Adipocyte (in vitro differentiated cells): ENCODE results near the gene RANBP17.
"Not testable (repeated sequence)": the region's sequence is repeated elsewhere in the genome, so short reads cannot be mapped to it uniquely, and the experiment has no call there.

ENCODE experiments used
- DNase-seq: peaks from one replicate; pipeline ENCODE4 v3.0.0-alpha.2; 2015; ENCODE audit warnings: low read depth
- H3K27me3 ChIP-seq: replicated peaks from 2 replicates; pipeline ENCODE4 v1.7.0; 2013; ENCODE audit warnings: mild to moderate bottlenecking, low read length, moderate library complexity; ENCODE audit not compliant: control insufficient read depth, insufficient read depth
- H3K36me3 ChIP-seq: 2 replicates; pipeline ENCODE4 v1.7.0; 2013; ENCODE audit warnings: low read length, mild to moderate bottlenecking, moderate library complexity; ENCODE audit not compliant: control insufficient read depth, insufficient read depth, severe bottlenecking
- H3K4me1 ChIP-seq: 2 replicates; pipeline ENCODE4 v1.7.0; 2013; ENCODE audit warnings: mild to moderate bottlenecking, low read length, moderate library complexity; ENCODE audit not compliant: control insufficient read depth, insufficient read depth
- H3K4me3 ChIP-seq: 2 replicates; pipeline ENCODE4 v1.7.0; 2013; ENCODE audit warnings: mild to moderate bottlenecking, low read length, moderate library complexity
- H3K9ac ChIP-seq: 2 replicates; pipeline ENCODE4 v1.7.0; 2013; ENCODE audit warnings: mild to moderate bottlenecking, low read length, moderate library complexity
- H3K9me3 ChIP-seq: 2 replicates; pipeline ENCODE4 v1.7.0; 2013; ENCODE audit warnings: mild to moderate bottlenecking, low read length, moderate library complexity; ENCODE audit not compliant: control insufficient read depth

The RANBP17 gene

DNA sequence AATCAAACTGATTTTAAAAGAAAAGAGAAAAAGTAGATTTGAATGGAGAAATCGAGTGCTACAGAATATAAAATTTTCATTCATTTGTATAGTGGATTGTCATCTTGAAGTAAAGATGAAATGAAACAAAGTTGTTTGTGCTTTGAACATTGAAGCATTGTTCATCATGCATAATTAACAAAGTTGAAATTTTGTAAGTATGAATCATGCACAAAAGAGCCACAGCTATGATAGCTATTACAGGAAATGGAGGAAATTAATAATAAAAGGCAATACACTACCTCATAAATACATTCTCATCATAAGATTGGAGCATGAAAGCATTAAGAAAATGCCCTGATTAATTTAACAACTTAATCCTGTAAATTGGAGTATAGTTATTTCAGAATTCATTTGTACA is 293.8 kb downstream of the RANBP17 start:
- H3K36me3 ChIP-seq: no peaks in the 10 kb centered on the region
- no peak overlapping the region for H3K4me3 ChIP-seq
- peak; percentile 48 for DNase-seq
- H3K4me1 ChIP-seq: peaks cover 5% of the 10 kb centered on the region
- H3K27me3 ChIP-seq: no peaks in the 10 kb centered on the region
- H3K9me3 ChIP-seq: no peaks in the 10 kb centered on the region
- H3K9ac ChIP-seq: no peak overlapping the region

DNA sequence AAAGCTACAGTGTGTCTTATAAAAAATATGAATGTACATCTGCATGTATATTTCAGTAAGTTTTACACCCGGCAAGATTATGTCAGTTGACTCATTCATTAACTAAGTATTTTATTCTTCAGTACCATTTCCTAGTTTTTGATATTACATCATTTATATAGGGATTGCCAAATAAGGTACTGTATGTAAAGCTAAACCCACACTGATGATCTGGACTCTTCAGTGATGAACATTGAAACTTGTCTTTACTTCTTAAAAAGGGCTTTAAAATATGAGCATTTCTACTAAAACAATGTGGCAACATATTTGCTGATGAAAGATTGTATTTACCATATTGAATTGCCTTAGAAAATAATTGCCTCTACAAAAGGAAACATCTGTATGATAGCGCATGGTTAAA is 295.5 kb downstream of the RANBP17 start:
- no peak overlapping the region for H3K4me3 ChIP-seq
- H3K9me3 ChIP-seq: no peaks in the 10 kb centered on the region
- no peaks in the 10 kb centered on the region for H3K27me3 ChIP-seq
- no peaks in the 10 kb centered on the region for H3K36me3 ChIP-seq
- no peak for DNase-seq
- H3K9ac ChIP-seq: no peak overlapping the region
- peaks cover 5% of the 10 kb centered on the region for H3K4me1 ChIP-seq

DNA sequence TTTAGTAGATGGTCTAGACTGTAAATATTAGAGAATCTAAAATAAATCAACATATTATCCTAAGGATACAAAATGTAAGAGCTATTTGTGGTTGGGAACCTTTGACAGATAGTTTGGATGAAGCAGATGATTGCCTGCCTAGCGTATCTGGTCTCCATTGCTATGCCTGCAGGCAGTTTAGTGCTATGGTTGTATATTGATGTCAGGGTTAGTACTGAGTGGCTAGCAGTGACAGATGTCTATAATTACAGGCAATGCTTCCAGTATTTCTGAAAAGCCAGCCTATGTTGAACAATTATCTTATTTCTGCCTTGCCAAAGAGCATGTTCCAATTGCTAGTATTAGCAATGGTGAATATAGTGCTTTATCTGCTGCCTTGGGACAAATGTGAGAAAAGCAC is 296.0 kb downstream of the RANBP17 start:
- Histone ChIP-seq H3K27me3 (no peaks in the 10 kb centered on the region), H3K4me1 (peaks cover 5% of the 10 kb centered on the region), H3K9me3 (no peaks in the 10 kb centered on the region), H3K9ac (no peak overlapping the region), H3K36me3 (no peaks in the 10 kb centered on the region), H3K4me3 (no peak overlapping the region)
- DNase-seq: no peak

DNA sequence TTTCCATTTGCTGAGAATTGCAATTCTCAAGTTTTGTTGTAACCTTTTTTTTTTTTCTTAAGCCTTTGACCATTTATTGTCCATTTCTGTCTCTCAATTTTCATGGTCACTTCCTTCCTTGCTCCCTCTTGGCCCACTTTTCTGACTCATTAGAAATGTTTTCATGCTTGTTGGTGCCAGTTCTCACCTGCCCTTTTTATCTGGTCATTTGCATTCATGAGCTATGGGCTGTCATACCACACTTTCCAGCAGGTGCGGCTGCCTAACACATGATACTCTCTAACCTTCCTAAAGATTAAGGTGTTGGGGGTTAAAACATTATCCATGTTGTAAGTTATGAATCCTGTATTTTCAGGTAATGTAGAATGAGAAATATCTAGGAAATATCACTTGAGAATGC is 296.8 kb downstream of the RANBP17 start:
- Histone ChIP-seq H3K9ac (no peak overlapping the region), H3K4me1 (peaks cover 5% of the 10 kb centered on the region), H3K36me3 (no peaks in the 10 kb centered on the region), H3K4me3 (no peak overlapping the region), H3K9me3 (no peaks in the 10 kb centered on the region), H3K27me3 (no peaks in the 10 kb centered on the region)
- DNase-seq: no peak

DNA sequence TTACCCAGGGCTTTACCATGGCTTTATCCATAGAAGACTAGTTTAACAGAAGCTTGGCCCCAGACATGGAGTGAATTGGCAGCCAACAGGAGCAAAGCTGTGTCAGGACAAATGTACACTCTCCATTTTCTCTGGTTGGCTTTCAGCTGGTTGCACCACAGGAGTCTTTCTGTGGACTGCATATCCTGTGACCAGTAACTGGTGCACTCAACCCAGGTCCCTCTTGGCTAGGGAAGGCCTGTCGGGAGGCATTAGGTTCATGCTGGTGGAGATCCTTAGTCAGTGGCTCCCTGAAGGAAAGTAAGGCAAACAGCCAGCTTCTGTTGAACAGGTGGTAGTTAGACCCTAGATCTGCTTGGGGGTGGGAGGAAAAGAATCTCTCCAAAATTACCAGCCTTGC is 300.3 kb downstream of the RANBP17 start:
- H3K9ac ChIP-seq: no peak overlapping the region
- no peaks in the 10 kb centered on the region for H3K9me3 ChIP-seq
- H3K4me3 ChIP-seq: no peak overlapping the region
- no peaks in the 10 kb centered on the region for H3K36me3 ChIP-seq
- H3K27me3 ChIP-seq: no peaks in the 10 kb centered on the region
- no peaks in the 10 kb centered on the region for H3K4me1 ChIP-seq
- no peak for DNase-seq

DNA sequence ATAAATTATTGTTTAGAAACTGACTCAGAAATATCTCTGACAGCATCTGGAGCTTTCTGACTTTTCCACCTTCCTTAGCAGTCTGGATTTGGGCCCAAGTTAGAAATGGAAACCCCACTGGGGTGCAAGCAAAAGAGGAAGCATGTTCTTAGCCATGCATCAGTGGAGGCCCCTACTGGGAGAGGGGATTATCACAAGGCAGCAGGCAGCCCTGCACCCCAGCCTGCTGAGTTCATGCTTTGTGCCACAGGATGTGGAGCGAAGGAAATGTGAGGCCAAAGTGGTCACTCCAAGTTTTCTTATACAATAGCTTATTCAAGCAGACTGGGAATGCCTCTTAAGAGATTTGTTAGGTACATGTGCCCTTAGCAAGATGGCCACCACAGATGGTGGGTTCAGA is 300.8 kb downstream of the RANBP17 start:
- Histone ChIP-seq H3K9ac (no peak overlapping the region), H3K4me3 (no peak overlapping the region), H3K27me3 (no peaks in the 10 kb centered on the region), H3K9me3 (no peaks in the 10 kb centered on the region), H3K4me1 (no peaks in the 10 kb centered on the region), H3K36me3 (no peaks in the 10 kb centered on the region)
- no peak for DNase-seq

DNA sequence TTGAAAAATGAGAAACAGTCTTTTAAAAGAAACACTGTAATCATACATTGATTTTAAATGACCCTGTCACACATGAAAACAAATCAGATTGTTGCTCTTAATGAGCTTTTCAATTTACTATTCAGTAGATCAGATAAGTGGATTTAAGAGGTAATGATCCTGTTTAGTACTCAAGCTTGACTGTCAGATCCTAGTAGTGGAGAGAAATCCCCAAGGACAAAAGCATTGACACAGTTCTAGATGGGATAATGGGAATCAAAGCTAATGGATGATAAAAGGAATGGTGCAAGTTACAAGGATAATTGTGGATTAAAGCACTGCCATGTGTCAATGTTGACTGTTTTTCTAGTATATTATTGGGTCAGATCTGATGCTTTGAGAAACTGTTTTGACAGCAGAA is 304.9 kb downstream of the RANBP17 start:
- Histone ChIP-seq H3K36me3 (no peaks in the 10 kb centered on the region), H3K9me3 (no peaks in the 10 kb centered on the region), H3K4me3 (no peak overlapping the region), H3K4me1 (no peaks in the 10 kb centered on the region), H3K9ac (no peak overlapping the region), H3K27me3 (no peaks in the 10 kb centered on the region)
- DNase-seq: no peak

DNA sequence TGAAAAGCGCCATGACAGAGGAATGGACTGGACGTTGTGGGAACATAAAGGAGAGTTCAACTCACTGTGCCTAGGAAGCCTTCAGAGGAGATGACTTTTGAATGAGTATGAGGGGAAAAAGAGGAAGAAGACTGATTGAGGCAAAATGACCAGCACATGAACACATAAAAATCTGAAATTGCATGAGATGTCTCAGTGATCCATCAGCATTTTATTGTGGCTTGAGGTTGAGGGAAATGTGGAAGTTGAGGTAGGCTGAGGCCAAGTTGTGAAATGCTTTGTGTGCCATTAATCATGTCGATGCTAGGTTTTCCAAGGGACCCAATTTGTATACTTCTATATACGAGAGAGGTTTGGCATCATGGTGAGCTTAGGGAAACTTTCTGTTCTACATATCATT is 306.4 kb downstream of the RANBP17 start:
- H3K27me3 ChIP-seq: no peaks in the 10 kb centered on the region
- no peaks in the 10 kb centered on the region for H3K4me1 ChIP-seq

DNA sequence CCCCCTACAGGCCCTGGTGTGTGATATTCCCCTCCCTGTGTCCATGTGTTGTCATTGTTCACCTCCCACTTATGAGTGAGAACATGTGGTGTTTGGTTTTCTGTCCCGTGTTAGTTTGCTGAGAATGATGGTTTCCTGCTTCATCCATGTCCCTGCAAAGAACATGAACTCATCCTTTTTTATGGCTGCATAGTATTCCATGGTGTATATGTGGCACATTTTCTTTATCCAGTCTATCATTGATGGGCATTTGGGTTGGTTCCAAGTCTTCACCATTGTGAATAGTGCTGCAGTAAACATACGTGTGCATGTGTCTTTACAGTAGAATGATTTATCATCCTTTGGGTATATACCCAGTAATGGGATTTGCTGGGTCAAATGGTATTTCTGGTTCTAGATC is 313.1 kb downstream of the RANBP17 start:
- not testable (repeated sequence) for H3K27me3 ChIP-seq, H3K4me1 ChIP-seq, H3K9me3 ChIP-seq, H3K36me3 ChIP-seq, H3K4me3 ChIP-seq, DNase-seq, H3K9ac ChIP-seq

More for the DNA sequence above, 306.4 kb downstream of the RANBP17 start:
- H3K4me3 ChIP-seq: no peak overlapping the region
- H3K9me3 ChIP-seq: no peaks in the 10 kb centered on the region
- no peaks in the 10 kb centered on the region for H3K36me3 ChIP-seq
- DNase-seq: no peak
- no peak overlapping the region for H3K9ac ChIP-seq

DNA sequence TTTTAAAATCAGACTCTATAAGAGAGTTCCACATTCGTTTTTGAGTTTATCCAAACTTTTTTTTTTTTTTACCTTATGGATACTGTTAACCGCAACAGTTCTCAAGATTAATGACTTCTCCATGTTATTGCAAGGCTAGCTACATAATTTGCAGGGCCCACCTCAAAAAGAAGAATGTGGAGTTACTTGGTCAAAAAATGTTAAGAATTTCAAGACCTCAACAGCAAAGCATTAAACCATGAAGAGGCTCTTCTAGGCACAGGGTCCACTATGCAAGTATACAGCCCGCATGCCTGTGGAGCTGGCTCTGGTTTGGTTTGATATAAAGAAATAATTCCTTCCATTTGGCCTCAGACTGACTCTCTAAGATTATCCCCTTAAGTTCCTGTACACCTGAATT is 313.9 kb downstream of the RANBP17 start:
- DNase-seq: no peak
- H3K4me3 ChIP-seq: no peak overlapping the region
- no peak overlapping the region for H3K9ac ChIP-seq
- no peaks in the 10 kb centered on the region for H3K36me3 ChIP-seq
- no peaks in the 10 kb centered on the region for H3K9me3 ChIP-seq
- H3K4me1 ChIP-seq: no peaks in the 10 kb centered on the region
- H3K27me3 ChIP-seq: no peaks in the 10 kb centered on the region

DNA sequence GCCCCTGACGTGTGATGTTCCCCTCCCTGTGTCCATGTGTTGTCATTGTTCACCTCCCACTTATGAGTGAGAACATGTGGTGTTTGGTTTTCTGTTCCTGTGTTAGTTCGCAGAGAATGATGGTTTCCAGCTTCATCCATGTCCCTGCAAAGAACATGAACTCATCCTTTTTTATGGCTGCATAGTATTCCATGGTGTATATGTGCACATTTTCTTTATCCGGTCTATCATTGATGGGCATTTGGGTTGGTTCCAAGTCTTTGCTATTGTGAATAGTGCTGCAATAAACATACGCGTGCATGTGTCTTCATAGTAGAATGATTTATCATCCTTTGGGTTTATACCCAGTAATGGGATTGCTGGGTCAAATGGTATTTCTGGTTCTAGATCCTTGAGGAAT is 316.4 kb downstream of the RANBP17 start:
- H3K9me3 ChIP-seq, DNase-seq, H3K36me3 ChIP-seq, H3K4me3 ChIP-seq, H3K9ac ChIP-seq, H3K4me1 ChIP-seq, H3K27me3 ChIP-seq: not testable (repeated sequence)

DNA sequence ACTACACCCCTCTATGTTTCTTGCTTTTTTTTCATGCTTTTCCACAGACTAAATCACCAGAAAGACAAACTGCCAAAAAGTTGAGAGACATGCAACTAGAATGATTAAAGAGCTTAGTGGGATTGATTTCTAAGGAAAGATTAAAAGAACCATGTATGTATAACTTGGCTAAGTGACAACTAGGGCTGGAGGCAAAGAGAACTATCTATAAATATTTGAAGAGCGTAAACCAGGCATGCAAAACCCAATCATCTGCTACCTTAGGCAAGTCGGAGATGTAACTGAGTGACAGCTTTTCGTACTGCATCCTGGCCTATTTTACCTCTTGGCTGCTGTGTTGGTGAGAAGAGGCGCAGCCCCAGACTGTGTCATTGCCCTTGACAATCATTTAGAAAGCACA is 326.2 kb downstream of the RANBP17 start:
- no peaks in the 10 kb centered on the region for H3K9me3 ChIP-seq
- DNase-seq: no peak
- no peaks in the 10 kb centered on the region for H3K27me3 ChIP-seq
- H3K4me3 ChIP-seq: no peak overlapping the region
- no peak overlapping the region for H3K9ac ChIP-seq
- H3K4me1 ChIP-seq: no peaks in the 10 kb centered on the region
- no peaks in the 10 kb centered on the region for H3K36me3 ChIP-seq
